Stimulated activated CD8-positive, alpha-beta memory T cell treated with anti-CD3 and anti-CD28 coated beads, Interleukin-4, amount 100 ng/mL, for 4 hours (primary cell): ENCODE measurements around the gene VANGL1.
A peak's percentile ranks its signal among the peaks of the same experiment; 100 is the strongest.
"Not testable (repeated sequence)": the region's sequence is repeated elsewhere in the genome, so short reads cannot be mapped to it uniquely, and the experiment has no call there.

Experiments
- DNase-seq, 2 donors: peaks; one replicate each; pipeline ENCODE4 v3.0.0-alpha.2; 2020; ENCODE audit warnings: low read depth in 2 of 2, low spot score in 1 of 2

The VANGL1 gene

DNA sequence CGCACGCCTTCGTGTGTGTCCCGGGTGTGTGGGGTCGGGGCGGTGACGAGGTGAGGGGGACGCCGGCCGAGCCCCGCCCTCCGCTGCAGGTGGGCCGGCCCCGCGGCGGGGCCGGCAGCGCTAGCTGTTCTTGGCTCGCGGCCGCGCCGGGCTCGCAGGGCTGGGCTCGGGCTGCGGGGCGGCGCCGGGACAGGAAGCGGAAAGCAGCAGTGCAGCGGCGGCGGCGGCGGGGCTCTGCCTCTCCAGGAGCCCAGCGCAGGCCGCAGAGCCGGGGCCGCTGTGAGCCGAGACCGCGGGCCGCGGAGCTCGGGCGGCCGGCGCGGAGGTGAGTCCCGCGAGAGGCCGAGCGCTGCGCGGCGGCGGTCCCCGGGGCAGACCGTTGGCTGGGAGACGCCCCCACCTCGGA is at the start of gene VANGL1:
Gene VANGL1 (plus strand): TSS at position 209 of the 406 bp plus-strand sequence. CDS start 9,444 bp downstream, outside the sequence.
- DNase-seq: no peak

- DNase-seq: no peak
These were observed 49.5 kb upstream of the VANGL1 start for GRCh38 chr1:115592264-115592663.

GRCh38 chr1:115593365-115594259 is 48.2 kb upstream of the VANGL1 start:
- no peak for DNase-seq

DNA sequence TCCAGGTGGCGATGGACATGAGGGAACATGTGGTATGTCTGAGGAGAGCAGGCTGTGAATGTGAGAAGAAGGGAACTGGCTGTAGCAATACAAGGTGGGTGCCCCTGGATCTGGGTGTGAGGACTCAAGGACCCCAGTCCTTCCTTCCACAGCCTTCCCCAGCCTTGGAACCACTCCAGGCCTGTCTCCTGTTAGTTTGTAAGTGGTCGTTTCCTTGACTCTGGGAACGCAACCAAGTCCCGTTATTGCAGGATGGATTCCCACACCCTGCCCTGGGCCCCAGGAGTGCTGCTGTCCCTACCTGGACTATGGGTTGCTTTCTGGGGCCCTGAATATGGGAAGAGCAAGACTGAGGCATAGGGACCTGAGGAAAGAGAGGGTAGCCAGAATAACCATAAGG is 47.2 kb upstream of the VANGL1 start:
- DNase-seq: no peak

DNA sequence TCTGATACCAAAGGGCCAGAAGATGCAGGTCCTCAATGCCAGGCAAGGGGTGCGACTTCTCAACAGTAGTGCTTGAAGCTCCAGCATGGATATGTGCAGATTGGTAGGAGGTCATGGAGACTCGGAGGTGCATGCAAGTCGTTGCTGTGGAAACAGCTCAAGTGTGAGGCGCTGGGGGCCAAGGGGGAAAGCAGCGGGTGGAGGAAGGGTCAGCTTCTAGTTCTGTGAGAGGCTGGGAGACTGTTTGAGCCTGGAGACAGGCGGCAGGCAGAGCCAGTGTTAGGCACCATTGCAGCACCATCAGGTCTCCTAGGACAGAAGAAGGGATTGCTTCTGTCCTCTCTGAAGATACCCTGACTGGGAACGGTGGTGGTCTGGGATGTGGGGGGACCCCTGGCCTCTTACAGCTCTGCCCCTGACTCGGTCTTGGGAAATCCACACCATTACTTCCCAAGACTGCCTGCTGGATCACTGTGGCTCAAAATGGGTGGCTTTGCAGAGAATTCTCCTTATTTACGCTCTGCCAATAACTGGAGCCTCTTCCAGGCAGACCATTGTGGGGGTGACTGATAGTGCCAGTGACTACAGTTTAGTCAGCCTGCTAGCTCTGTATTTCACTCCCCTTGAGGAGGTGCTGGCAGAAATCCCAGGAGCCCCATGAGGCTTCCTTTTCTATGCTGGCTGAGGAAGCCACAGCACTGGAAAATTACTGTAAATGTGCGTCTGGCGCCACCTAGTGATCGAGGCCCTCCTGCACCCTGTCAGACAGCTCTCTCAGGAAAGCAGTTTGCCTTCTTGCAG is 46.3 kb upstream of the VANGL1 start:
- peak; percentile 2 to 31 for DNase-seq

DNA sequence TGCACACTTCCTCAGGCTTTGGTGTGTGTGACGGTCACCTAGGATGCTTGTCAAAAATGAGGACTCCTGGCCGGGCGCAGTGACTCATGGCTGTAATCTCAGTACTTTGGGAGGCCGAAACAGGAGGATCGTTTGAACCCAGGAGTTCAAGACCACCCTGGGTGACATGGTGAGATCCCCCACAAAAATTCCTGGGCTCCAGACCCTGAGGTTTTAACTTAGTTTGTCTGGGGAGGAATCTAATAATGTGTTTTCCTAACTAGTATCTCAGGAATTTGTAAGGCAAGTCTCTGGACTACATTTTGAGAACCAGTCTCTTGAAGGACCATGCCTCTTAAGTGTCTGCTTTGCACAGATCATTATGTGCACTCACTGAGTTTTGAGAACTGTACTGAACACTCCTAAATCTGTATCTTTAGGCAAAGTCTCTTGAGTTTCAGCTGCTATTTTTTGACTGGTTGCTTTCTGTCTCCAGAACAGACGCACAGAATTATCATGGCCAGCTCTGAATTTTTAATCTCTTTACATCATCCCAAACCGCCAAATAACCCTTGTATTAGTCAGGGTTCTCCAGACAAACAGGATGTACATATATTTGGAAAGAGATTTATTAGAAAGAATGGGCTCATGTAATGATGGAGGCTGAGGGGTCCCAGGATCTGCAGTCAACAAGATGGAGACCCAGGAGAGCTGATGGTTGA is 45.5 kb upstream of the VANGL1 start:
- DNase-seq: no peak

DNA sequence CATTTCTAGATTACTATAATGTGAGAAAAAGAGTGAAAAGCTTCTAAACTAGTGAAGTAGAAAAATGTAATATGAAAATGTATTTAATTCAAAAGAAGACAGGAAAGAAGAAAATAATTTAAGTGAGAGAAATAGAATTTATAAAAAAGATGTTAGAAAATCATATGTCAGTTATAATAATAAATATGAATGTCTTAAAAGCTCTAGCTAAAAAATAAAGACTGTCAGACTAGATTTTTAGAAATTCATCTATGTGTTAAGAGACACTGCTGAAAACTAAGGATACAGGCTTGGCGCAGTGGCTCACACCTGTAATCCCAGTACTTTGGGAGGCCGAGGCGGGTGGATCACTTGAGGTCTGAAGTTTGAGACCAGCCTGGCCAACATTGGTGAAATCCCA is 37.3 kb upstream of the VANGL1 start:
- no peak for DNase-seq

GRCh38 chr1:115606305-115606704 is 35.5 kb upstream of the VANGL1 start:
- DNase-seq: no peak

- DNase-seq: no peak
These were observed 32.7 kb upstream of the VANGL1 start for GRCh38 chr1:115609021-115609420.

- DNase-seq: no peak
These were observed 28.0 kb upstream of the VANGL1 start for GRCh38 chr1:115613767-115614166.

- DNase-seq: no peak
These were observed 21.3 kb upstream of the VANGL1 start for GRCh38 chr1:115620453-115620852.

- no peak for DNase-seq
These were observed 20.8 kb upstream of the VANGL1 start for GRCh38 chr1:115620950-115621349.

GRCh38 chr1:115624859-115625258 is 16.9 kb upstream of the VANGL1 start:
- no peak for DNase-seq

GRCh38 chr1:115630342-115630741 is 11.4 kb upstream of the VANGL1 start:
- no peak for DNase-seq

DNA sequence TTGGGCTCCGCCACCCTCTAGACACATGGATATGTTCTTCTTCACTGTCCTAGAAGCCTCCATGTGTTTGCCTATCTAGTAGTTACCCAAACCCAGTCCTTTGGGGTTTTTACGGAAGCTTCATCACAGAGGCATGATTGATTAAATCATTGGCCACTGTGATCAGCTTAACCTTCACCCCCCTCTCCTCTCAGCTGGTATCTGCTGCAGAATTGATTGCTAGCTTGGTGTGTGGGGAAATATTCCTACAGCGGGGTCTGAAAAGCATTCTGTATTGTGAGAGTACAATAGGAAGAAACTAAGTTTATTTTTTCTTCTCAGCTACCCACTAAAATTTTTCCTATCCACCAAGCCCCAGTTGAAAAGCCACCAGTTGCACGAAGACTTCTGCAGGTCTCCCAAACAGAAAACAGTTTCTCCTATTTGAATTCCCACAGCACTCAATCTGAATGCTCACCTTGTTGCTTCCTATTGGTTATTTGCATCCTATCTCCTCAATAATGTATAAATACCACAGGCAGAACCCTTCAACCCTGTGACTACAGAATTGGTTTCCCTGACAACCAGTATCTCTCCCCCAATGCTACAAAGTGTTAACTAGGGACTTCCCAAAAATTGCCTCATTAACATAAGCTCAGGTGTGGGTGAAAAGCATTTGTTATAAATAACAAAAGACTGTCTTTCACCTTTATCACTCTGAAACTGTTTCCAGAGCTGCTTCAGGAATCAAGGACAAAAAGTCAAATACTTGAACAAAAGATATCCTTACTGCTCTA is 9.3 kb upstream of the VANGL1 start:
- no peak for DNase-seq

- not testable (repeated sequence) for DNase-seq
These were observed 8.2 kb upstream of the VANGL1 start for GRCh38 chr1:115633606-115634005.

DNA sequence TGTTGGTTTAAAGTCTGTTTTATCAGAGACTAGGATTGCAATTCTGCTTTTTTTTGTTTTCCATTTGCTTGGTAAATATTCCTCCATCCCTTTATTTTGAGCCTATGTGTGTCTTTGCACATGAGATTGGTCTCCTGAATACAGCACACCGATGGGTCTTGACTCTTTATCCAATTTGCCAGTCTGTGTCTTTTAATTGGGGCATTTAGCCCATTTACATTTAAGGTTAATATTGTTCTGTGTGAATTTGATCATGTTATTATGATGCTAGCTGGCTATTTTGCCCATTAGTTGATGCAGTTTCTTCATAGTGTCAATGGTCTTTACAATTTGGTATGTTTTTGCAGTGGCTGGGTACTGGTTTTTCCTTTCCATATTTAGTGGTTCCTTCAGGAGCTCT is 4.5 kb upstream of the VANGL1 start:
- DNase-seq: not testable (repeated sequence)

GRCh38 chr1:115640384-115640783 is 1.4 kb upstream of the VANGL1 start:
- DNase-seq: no peak

- DNase-seq: no peak
These were observed 650 bp downstream of the VANGL1 start for GRCh38 chr1:115642168-115643072.

- no peak for DNase-seq
These were observed 1.5 kb downstream of the VANGL1 start for GRCh38 chr1:115643225-115643624.
